ENCODE data around the gene OSBPL5.

DNA sequence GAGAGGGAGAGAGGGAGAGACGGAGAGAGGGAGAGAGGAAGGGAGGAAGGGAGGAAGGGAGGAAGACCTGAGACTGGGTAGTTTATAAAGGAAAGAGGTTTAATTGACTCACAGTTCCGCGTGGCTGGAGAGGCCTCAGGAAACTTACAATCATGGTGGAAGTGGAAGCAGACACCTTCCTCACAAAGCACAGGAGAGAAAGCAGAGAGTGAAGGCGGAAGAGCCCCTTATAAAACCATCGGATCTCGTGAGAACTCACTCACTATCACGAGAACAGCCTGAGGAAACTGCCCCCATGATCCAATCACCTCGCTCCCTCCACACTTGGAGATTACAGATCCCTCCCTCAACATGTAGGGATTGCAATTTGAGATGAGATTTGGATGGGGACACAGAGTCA, 95.7 kb downstream of the OSBPL5 start:
- TF ChIP-seq ELF4 (IDR thresholded peaks at IDR 0.05) (no peak), CTBP1 (IDR thresholded peaks at IDR 0.05; ENCODE audit: borderline replicate concordance) (no peak), HDGF (IDR thresholded peaks at IDR 0.05; ENCODE audit: borderline replicate concordance) (no peak), BHLHE40 (IDR thresholded peaks at IDR 0.05; ENCODE audit: borderline replicate concordance) (no peak), TARDBP (IDR thresholded peaks at IDR 0.05) (no peak), FOXK2 (IDR thresholded peaks at IDR 0.05) (no peak), ARNT (IDR thresholded peaks at IDR 0.05) (no peak), FOXA1 (IDR thresholded peaks at IDR 0.05) (no peak), FOXM1 (IDR thresholded peaks at IDR 0.05; ENCODE audit: borderline replicate concordance) (no peak), SUZ12 (IDR thresholded peaks at IDR 0.05) (no peak), ZNF384 (IDR thresholded peaks at IDR 0.05) (no peak), SP1 (IDR thresholded peaks at IDR 0.05) (no peak)
